ENCODE data around the gene ANTXR2. TPM values are rescaled to one million over a fixed set of nuclear protein-coding genes. Genes with fewer than 3 reads are reported as not detected.

Gene ANTXR2
- total and polyA plus RNA-seq, 2 of the 8 experiments (the other 6 are each of a cell fraction or from before 2014, with no cell fraction given), result 1.1 to 7.5 TPM

DNA sequence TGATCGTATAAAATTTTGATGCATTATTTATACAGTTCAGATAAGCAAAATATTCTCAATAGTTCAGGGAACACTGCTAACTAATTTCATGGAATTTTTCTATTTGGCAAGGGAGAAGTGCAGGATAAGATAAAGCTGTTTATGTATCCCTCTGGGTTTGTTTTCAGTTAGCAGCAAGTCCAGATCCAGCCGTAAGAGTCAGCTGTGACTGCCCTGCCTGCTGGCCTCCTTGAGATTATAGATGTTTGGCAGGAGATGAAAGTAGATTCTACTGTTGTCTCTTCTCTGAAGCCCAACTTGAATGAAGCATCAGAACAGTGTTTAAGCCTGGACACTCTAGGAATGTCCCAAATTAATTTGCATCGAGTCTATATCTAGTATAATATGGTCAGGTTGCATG lies 29.5 kb downstream of the ANTXR2 start:
- TF ChIP-seq JUN (IDR thresholded peaks at IDR 0.05; ENCODE audit: low read depth, low read length) (no peak), CBX8 (IDR thresholded peaks at IDR 0.05; ENCODE audit: borderline replicate concordance, low read depth, low read length) (no peak), RXRA (IDR thresholded peaks at IDR 0.05; ENCODE audit: insufficient read depth, low read depth, low read length) (no peak), EZH2 (IDR thresholded peaks at IDR 0.05; ENCODE audit: low read depth, low read length, severe bottlenecking) (no peak), RNF2 (IDR thresholded peaks at IDR 0.05; ENCODE audit: borderline replicate concordance, low read depth, low read length, missing control alignments, poor library complexity, severe bottlenecking) (no peak), MAFK (IDR thresholded peaks at IDR 0.05; ENCODE audit: low read depth, low read length) (no peak), RFX5 (IDR thresholded peaks at IDR 0.05; ENCODE audit: borderline replicate concordance, low read depth, low read length) (no peak), TBP (IDR thresholded peaks at IDR 0.05; ENCODE audit: low read depth, low read length) (no peak)
- TF ChIP-seq, protein P1, sequence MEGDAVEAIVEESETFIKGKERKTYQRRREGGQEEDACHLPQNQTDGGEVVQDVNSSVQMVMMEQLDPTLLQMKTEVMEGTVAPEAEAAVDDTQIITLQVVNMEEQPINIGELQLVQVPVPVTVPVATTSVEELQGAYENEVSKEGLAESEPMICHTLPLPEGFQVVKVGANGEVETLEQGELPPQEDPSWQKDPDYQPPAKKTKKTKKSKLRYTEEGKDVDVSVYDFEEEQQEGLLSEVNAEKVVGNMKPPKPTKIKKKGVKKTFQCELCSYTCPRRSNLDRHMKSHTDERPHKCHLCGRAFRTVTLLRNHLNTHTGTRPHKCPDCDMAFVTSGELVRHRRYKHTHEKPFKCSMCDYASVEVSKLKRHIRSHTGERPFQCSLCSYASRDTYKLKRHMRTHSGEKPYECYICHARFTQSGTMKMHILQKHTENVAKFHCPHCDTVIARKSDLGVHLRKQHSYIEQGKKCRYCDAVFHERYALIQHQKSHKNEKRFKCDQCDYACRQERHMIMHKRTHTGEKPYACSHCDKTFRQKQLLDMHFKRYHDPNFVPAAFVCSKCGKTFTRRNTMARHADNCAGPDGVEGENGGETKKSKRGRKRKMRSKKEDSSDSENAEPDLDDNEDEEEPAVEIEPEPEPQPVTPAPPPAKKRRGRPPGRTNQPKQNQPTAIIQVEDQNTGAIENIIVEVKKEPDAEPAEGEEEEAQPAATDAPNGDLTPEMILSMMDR (IDR thresholded peaks at IDR 0.05; ENCODE audit: control extremely low read depth in 1 of 3, insufficient read depth in 1 of 3, low read depth in 1 of 3, low read length in 3 of 3), result no peak
- no peak overlapping the region for H3K4ac ChIP-seq (replicated peaks; ENCODE audit: insufficient read length, low read depth, low read length)
- no peak overlapping the region for H2BK12ac ChIP-seq (ENCODE audit: low read depth, low read length)
- no peaks in the 10 kb centered on the region for H3K27me3 ChIP-seq (replicated peaks in 1 of 4; ENCODE audit: control insufficient read depth in 3 of 4, extremely low read depth in 1 of 4, insufficient read depth in 3 of 4, low read length in 3 of 4)
- no peak overlapping the region for H3K56ac ChIP-seq (replicated peaks; ENCODE audit: insufficient read length, low read depth, low read length)
- no peak overlapping the region for H3K9ac ChIP-seq (replicated peaks in 1 of 4; ENCODE audit: extremely low read depth in 1 of 4, low read depth in 3 of 4, low read length in 3 of 4)
- H3K4me2 ChIP-seq (ENCODE audit: insufficient read depth in 1 of 2, low read depth in 2 of 2, low read length in 2 of 2), result no peak overlapping the region
- DNase-seq (ENCODE audit: low read depth in 1 of 2, low spot score in 2 of 2) (no peak), FAIRE-seq (no peak)
- no peak overlapping the region for H3K14ac ChIP-seq (ENCODE audit: insufficient read length)
- no peaks in the 10 kb centered on the region for H3K4me1 ChIP-seq (replicated peaks in 1 of 4; ENCODE audit: control insufficient read depth in 3 of 4, insufficient read depth in 4 of 4, low read length in 3 of 4)
- no peak overlapping the region for H3K23ac ChIP-seq (ENCODE audit: insufficient read length)
- ChIA-PET POLR2A (ENCODE audit: partially characterized antibody) (interaction anchor here (1.3 kb wide), 1 partner anchor 29 kb away, joined by 3 read pairs; the partner anchor contains the start of gene ANTXR2), CTCF (ENCODE audit: partially characterized antibody) (no interaction called here)
- no peak overlapping the region for H2AK5ac ChIP-seq (ENCODE audit: low read depth, low read length)
- 90% methylated on average over 3 of the region's 3 CpGs; no CpG with 5 or more reads in 1 of the 2 experiments for WGBS, 2 experiments (ENCODE audit: extremely low coverage in 1 of 2, insufficient coverage in 1 of 2, insufficient read length in 1 of 2, insufficient replicate concordance in 2 of 2, low coverage in 1 of 2, low lambda C conversion rate in 2 of 2, missing lambda C conversion rate in 1 of 2)
- H3K27ac ChIP-seq (ENCODE audit: low read depth, low read length), result no peak overlapping the region
- no peak overlapping the region for H4K5ac ChIP-seq (ENCODE audit: insufficient read length, low read depth, low read length)
- no peak overlapping the region for H4K8ac ChIP-seq (ENCODE audit: extremely low read depth, insufficient read depth, low read length)
- H3K79me2 ChIP-seq (ENCODE audit: control insufficient read depth in 1 of 2, insufficient read depth in 2 of 2, low read length in 2 of 2), result no peaks in the 10 kb centered on the region
- H2BK120ac ChIP-seq (replicated peaks; ENCODE audit: low read depth, low read length), result no peak overlapping the region
- H4K20me1 ChIP-seq (replicated peaks in 1 of 2; ENCODE audit: control insufficient read depth in 1 of 2, insufficient read depth in 2 of 2, low read length in 2 of 2), result no peaks in the 10 kb centered on the region
- no peak overlapping the region for H2BK5ac ChIP-seq (ENCODE audit: low read depth, low read length)
- H3K4me3 ChIP-seq (ENCODE audit: extremely low read depth in 1 of 4, insufficient read depth in 2 of 4, low read depth in 3 of 4, low read length in 4 of 4), result no peak overlapping the region
- no peaks in the 10 kb centered on the region for H3K9me3 ChIP-seq (ENCODE audit: insufficient read depth in 2 of 2, low read depth in 1 of 2, low read length in 1 of 2)
- H3K23me2 ChIP-seq (ENCODE audit: low read depth, low read length), result no peaks in the 10 kb centered on the region
- no peak overlapping the region for H3K18ac ChIP-seq (ENCODE audit: extremely low read depth, low read length)
- H4K91ac ChIP-seq (replicated peaks; ENCODE audit: insufficient read length, low read length), result no peak overlapping the region
- H3K79me1 ChIP-seq (ENCODE audit: low read depth, low read length), result no peaks in the 10 kb centered on the region
- no peaks in the 10 kb centered on the region for H3K36me3 ChIP-seq (ENCODE audit: control insufficient read depth in 2 of 4, insufficient read depth in 4 of 4, low read length in 3 of 4)
- no peak overlapping the region for H2AFZ ChIP-seq (ENCODE audit: low read length)
- no peak overlapping the region for H2BK15ac ChIP-seq (ENCODE audit: low read length)
- no peak overlapping the region for H2BK20ac ChIP-seq (ENCODE audit: low read length)

Measured in H1 (cell line).